ENCODE results near the gene TCFL5. TPM values are rescaled to one million over a fixed set of nuclear protein-coding genes. Genes with fewer than 3 reads are reported as not detected.

Gene TCFL5
- total RNA-seq, 4 donors from 2014 or later: 12.3 to 29.7 (median 18.8) TPM

DNA sequence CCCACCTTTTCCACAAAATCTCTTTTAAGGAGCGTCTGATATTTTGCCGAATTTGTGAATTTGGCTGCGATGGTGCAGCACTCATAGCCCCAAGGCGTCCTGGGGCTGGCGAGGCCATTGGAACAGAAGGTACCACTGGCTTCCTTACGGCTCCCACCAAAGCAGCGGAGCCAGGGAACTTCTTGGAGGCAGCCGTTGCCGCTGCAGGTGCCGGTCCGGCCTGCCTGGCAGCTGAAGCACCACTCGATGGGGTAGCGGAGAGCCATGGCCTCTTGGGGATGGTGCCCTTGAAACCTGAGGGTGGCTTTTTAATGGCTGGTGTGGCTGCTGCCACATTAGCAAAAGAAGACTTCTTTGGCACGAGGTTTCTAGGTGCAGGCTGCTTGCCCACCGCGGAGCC is 34.9 kb upstream of the TCFL5 start:
- Histone ChIP-seq H3K36me3 (peaks cover 42 to 63% (median 58%) of the 10 kb centered on the region in 4 donors), H3K27ac (replicated peaks in 1 of 4) (no peak overlapping the region), H3K9me3 (no peaks in the 10 kb centered on the region), H3K4me3 (no peak overlapping the region), H3K27me3 (no peaks in the 10 kb centered on the region), H3K4me1 (peaks cover 22 to 34% (median 29%) of the 10 kb centered on the region in 4 donors)
- WGBS: 95% methylated on average over 15 of the region's 16 CpGs
- TF ChIP-seq POLR2A (IDR thresholded peaks at IDR 0.05; ENCODE audit: low read depth) (no peak), POLR2AphosphoS5 (IDR thresholded peaks at IDR 0.05) (no peak), CTCF (IDR thresholded peaks at IDR 0.05) (no peak), EP300 (IDR thresholded peaks at IDR 0.05) (no peak)
- DNase-seq (ENCODE audit: extremely low spot score): no peak
- intact Hi-C loops (cut with DNase I): no loop called here

GRCh38 chr20:62895539-62895938 is 33.9 kb upstream of the TCFL5 start:
- Histone ChIP-seq H3K27ac (replicated peaks in 1 of 4) (no peak overlapping the region), H3K36me3 (peaks cover 45 to 64% (median 63%) of the 10 kb centered on the region in 4 donors), H3K9me3 (no peaks in the 10 kb centered on the region), H3K27me3 (no peaks in the 10 kb centered on the region), H3K4me3 (no peak overlapping the region), H3K4me1 (peaks cover 20 to 31% (median 25%) of the 10 kb centered on the region in 4 donors)
- WGBS: 79% methylated on average over 9 of the region's 9 CpGs
- DNase-seq (ENCODE audit: extremely low spot score): no peak
- intact Hi-C loops (cut with DNase I): no loop called here
- TF ChIP-seq POLR2AphosphoS5 (IDR thresholded peaks at IDR 0.05) (no peak), POLR2A (IDR thresholded peaks at IDR 0.05; ENCODE audit: low read depth) (no peak), CTCF (IDR thresholded peaks at IDR 0.05) (no peak), EP300 (IDR thresholded peaks at IDR 0.05) (no peak)

- Histone ChIP-seq H3K9me3 (no peaks in the 10 kb centered on the region), H3K4me3 (no peak overlapping the region), H3K27me3 (no peaks in the 10 kb centered on the region), H3K36me3 (peaks cover 58 to 76% (median 76%) of the 10 kb centered on the region in 4 donors), H3K27ac (replicated peaks in 1 of 4) (no peak overlapping the region), H3K4me1 (peaks cover 8 to 18% (median 12%) of the 10 kb centered on the region in 4 donors)
- DNase-seq (ENCODE audit: extremely low spot score): no peak
- 94% methylated on average over 14 of the region's 14 CpGs for WGBS
- TF ChIP-seq POLR2A (IDR thresholded peaks at IDR 0.05; ENCODE audit: low read depth) (no peak), POLR2AphosphoS5 (IDR thresholded peaks at IDR 0.05) (no peak), CTCF (IDR thresholded peaks at IDR 0.05) (no peak), EP300 (IDR thresholded peaks at IDR 0.05) (no peak)
- intact Hi-C loops (cut with DNase I): no loop called here
Measured at GRCh38 chr20:62894261-62894660, 32.6 kb upstream of the TCFL5 start.

DNA sequence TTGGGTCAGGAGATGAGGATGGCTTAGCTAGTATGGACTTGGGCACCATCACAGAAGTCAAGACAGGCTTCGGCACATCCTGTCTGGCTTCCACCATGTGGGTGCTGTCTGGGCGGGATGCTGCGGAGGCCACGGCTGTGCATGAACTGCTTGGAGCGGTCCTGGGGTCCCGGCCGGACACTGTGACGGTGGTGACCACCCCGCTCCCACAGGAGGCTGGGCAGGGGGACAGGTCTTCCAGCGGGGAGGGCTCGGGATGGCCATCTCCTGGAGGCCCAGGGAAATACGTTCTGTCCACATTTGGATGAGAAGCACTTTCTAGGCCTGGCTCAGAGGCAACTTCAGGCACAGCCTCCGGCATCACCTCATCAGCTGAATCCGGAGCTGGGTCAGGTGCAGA is 32.1 kb upstream of the TCFL5 start:
- H3K9me3 ChIP-seq: no peaks in the 10 kb centered on the region
- intact Hi-C loops (cut with DNase I): no loop called here
- no peak overlapping the region for H3K27ac ChIP-seq (replicated peaks in 1 of 4)
- DNase-seq (ENCODE audit: extremely low spot score): no peak
- no peak for TF ChIP-seq POLR2A (IDR thresholded peaks at IDR 0.05; ENCODE audit: low read depth)
- TF ChIP-seq CTCF (IDR thresholded peaks at IDR 0.05): no peak
- no peak for TF ChIP-seq EP300 (IDR thresholded peaks at IDR 0.05)
- TF ChIP-seq POLR2AphosphoS5 (IDR thresholded peaks at IDR 0.05): no peak
- H3K36me3 ChIP-seq: peaks cover 64 to 82% (median 81%) of the 10 kb centered on the region in 4 donors
- 94% methylated on average over 8 of the region's 14 CpGs for WGBS
- H3K27me3 ChIP-seq: no peaks in the 10 kb centered on the region
- no peak overlapping the region for H3K4me3 ChIP-seq
- H3K4me1 ChIP-seq: peaks cover 2 to 13% (median 7%) of the 10 kb centered on the region in 4 donors
